ENCODE measurements around the gene YKT6.

YKT6 gene

DNA sequence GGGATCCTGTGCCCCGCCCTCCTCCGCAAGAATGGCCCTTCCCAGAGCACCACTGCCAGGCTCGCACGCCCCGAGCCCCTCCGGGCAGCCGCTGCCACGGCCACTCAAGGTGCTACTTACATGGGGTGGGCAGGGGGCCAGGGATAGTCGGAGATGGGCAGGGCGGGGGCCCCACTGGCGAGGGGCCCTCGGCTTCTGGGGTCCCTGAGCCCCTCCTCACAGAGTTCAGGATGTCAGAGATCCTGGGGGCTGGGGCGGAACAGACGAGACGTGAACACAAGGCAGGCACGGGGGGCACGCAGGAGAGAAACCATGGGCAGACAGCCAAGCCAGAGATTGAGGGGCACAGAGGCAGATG lies 25.6 kb downstream of the YKT6 start:
- no peak for TF ChIP-seq CTCF (IDR thresholded peaks at IDR 0.05; ENCODE audit: low read depth, low read length)
- DNase-seq (ENCODE audit: low read depth in 2 of 2), result no peak
- H3K4me3 ChIP-seq (replicated peaks in 1 of 2; ENCODE audit: low read depth in 2 of 2, low read length in 2 of 2), result no peak overlapping the region

DNA sequence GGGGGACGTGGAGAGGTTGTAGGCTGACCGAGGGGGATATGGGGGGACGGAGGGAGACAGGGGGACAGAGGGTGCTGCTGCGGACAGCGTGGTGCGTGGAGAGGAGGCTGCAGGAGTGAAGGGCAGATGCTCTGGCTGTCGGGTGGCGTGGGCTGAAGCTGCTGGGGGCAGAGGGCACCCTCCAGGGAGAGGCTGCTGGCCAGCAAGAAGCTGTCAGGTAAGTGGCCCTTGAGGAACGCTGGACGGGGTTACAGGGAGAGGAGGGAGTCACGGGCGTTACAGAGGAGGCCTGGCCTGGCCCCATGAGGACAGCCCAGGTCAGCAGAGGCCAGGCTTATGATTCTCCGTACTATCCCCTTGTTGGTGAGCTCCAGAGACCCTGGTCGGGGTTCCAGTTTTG lies 27.1 kb downstream of the YKT6 start:
- TF ChIP-seq CTCF (IDR thresholded peaks at IDR 0.05; ENCODE audit: low read depth, low read length), result no peak
- no peak for DNase-seq (ENCODE audit: low read depth in 2 of 2)
- H3K4me3 ChIP-seq (replicated peaks in 1 of 2; ENCODE audit: low read depth in 2 of 2, low read length in 2 of 2), result no peak overlapping the region

GRCh38 chr7:44228571-44229350 lies 28.0 kb downstream of the YKT6 start:
- no peak for TF ChIP-seq CTCF (IDR thresholded peaks at IDR 0.05; ENCODE audit: low read depth, low read length)
- no peak for DNase-seq (ENCODE audit: low read depth in 2 of 2)
- no peak overlapping the region for H3K4me3 ChIP-seq (replicated peaks in 1 of 2; ENCODE audit: low read depth in 2 of 2, low read length in 2 of 2)

DNA sequence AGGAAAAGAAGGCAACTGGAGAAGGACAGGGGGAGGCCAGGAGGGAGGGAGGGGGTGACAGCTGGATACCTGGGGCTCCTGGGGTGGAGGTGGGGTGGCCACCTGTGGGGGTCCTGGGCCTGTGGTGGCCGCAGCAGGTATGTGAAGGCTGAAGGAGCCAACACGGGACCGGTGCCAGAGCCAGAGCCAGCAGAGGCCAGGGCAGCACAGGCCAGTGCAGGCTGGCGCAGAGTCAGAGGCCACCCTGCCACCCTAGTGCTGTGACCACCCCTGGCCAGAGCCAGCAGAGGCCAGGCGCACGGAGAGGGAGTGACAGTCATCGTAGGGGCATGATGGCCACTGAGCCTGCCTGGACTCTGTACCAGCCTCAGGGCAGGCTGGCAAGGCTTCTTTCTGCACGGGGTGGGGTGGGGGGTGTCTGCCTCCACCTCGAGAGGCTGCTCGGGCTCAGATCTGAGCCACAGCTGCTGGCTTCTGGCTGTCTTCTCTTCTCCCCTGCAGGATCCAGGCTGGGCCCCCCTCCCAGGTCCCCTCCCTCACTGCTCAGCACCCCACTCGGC lies 28.8 kb downstream of the YKT6 start:
- no peak overlapping the region for H3K4me3 ChIP-seq (replicated peaks in 1 of 2; ENCODE audit: low read depth in 2 of 2, low read length in 2 of 2)
- TF ChIP-seq CTCF (IDR thresholded peaks at IDR 0.05; ENCODE audit: low read depth, low read length), result no peak
- DNase-seq (ENCODE audit: low read depth in 2 of 2), result no peak

DNA sequence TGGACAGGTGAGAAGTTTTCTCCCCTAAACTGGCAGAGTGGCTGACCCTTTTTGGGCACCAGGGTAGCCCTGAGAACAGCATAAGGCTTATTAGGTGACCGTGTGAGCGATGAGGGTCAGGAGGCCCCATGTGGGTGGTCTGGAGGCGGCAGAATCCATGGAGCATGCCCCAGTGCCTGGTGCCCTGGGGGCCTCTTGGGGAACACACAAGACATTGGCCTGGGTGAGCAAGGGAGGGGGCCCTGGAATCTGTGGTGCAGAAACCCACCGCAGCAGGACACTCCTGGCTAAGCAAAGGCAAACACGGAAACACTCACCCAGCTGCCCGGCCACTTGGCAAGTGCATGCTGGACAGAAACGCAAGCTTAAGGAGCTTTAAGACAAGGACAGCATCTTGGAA lies 29.5 kb downstream of the YKT6 start:
- no peak for DNase-seq (ENCODE audit: low read depth in 2 of 2)
- H3K4me3 ChIP-seq (replicated peaks in 1 of 2; ENCODE audit: low read depth in 2 of 2, low read length in 2 of 2), result no peak overlapping the region
- no peak for TF ChIP-seq CTCF (IDR thresholded peaks at IDR 0.05; ENCODE audit: low read depth, low read length)

DNA sequence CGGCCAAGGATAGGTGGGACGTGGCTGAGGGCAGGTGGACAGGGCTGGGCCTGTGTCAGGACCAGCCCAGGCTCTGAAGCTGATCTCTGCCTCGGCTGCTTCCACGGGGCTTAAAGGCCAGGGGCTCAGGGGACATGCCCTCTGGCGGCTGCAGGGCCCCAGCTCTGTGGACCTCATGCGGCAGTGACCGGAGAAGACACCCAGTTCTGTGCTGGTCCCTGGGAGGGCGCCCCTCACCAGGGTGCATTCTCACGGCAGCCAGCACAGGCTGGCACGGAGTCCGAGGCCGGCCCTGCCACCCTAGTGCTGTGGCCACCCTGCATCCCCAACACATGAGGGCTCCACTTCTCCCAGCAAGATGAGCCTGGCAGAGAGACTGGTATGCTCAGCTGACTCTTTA lies 30.3 kb downstream of the YKT6 start:
- no peak for DNase-seq (ENCODE audit: low read depth in 2 of 2)
- no peak for TF ChIP-seq CTCF (IDR thresholded peaks at IDR 0.05; ENCODE audit: low read depth, low read length)

More for the DNA sequence above, 30.3 kb downstream of the YKT6 start:
- H3K4me3 ChIP-seq (replicated peaks in 1 of 2; ENCODE audit: low read depth in 2 of 2, low read length in 2 of 2), result no peak overlapping the region
